GM12878 (cell line): ENCODE data around the gene SMARCC1. TPM values are rescaled to one million over a fixed set of nuclear protein-coding genes. Genes with fewer than 3 reads are reported as not detected.

Experiments used
- ATAC-seq: fragments of 200-7000 bp; cut with Tn5 transposase; 3 replicates; pipeline ENCODE4 v1.9.1; 2020; ENCODE audit warnings: mild to moderate bottlenecking, moderate library complexity
- BruUV-seq: library from RNA; stranded (reverse); fragments of 400-500 nt; replicated peaks from 2 replicates; lab custom pipeline; 2021; lab: Mats Ljungman, UMichigan
- CTCF ChIA-PET: fragments of 300-600 bp; sonication (Branson Sonifier 250); formaldehyde crosslinking; extraction: SDS; loops from one replicate; lab custom pipeline; 2021; ENCODE audit warnings: inconsistent platforms; lab: Yijun Ruan, JAX
- POLR2A ChIA-PET: fragments of 350-600 bp; formaldehyde crosslinking; extraction: SDS; loops from one replicate; lab custom pipeline; 2021; ENCODE audit warnings: inconsistent platforms; lab: Charles Lee
- RAD21 ChIA-PET: fragments of 300-600 bp; sonication (Branson Sonifier 250); formaldehyde crosslinking; loops from one replicate; lab custom pipeline; 2023; ENCODE audit warnings: antibody characterized with exemption; ENCODE audit not compliant: unreplicated experiment; lab: Charles Lee
- SMC1A ChIA-PET: fragments of 300-600 bp; sonication (Branson Sonifier 250); formaldehyde crosslinking; loops from one replicate; lab custom pipeline; 2023; ENCODE audit not compliant: unreplicated experiment, uncharacterized antibody; lab: Charles Lee
- DNase-seq: peaks from one replicate; pipeline ENCODE4 v3.0.0-alpha.2; 2011; ENCODE audit warnings: low read depth, low spot score
- FAIRE-seq: peaks from 3 replicates; lab custom pipeline; 2011; peaks lifted over from hg19 to GRCh38; lab: Jason Lieb, UNC
- H2AFZ ChIP-seq: 2 replicates; pipeline ENCODE4 v1.6.0; 2011; ENCODE audit warnings: low read depth, low read length, control low read depth; ENCODE audit not compliant: control insufficient read depth
- H3K27ac ChIP-seq: 2 replicates; pipeline ENCODE4 v1.5.1; 2011; ENCODE audit warnings: control low read depth; ENCODE audit not compliant: control insufficient read depth, insufficient read depth
- H3K27me3 ChIP-seq, 2 experiments: replicated peaks in 1 of 2; 2 replicates each; pipeline versions ENCODE4 v1.6.0 to v1.6.1; 2011; ENCODE audit warnings: low read length in 1 of 2; ENCODE audit not compliant: control insufficient read depth in 2 of 2, insufficient read depth in 2 of 2
- H3K36me3 ChIP-seq, 2 experiments: 2 replicates each; pipeline ENCODE4 v1.5.1; 2011; ENCODE audit warnings: low read length in 1 of 2; ENCODE audit not compliant: control insufficient read depth in 2 of 2, insufficient read depth in 2 of 2
- H3K4me1 ChIP-seq: 2 replicates; pipeline ENCODE4 v1.6.1; 2011; ENCODE audit warnings: mild to moderate bottlenecking, low read length, moderate library complexity, mixed read lengths; ENCODE audit not compliant: control insufficient read depth, insufficient read depth
- H3K4me2 ChIP-seq: 2 replicates; pipeline ENCODE4 v1.6.0; 2011; ENCODE audit warnings: control low read depth; ENCODE audit not compliant: control insufficient read depth, insufficient read depth
- H3K4me3 ChIP-seq: fragments of 200-600 bp; sonication (generic); 2 replicates; pipeline ENCODE4 v1.5.1; 2016
- H3K79me2 ChIP-seq: 2 replicates; pipeline ENCODE4 v1.6.0; 2011; ENCODE audit warnings: low read length; ENCODE audit not compliant: control insufficient read depth, insufficient read depth
- H3K9ac ChIP-seq: 2 replicates; pipeline ENCODE4 v1.8.0; 2011; ENCODE audit warnings: low read length, control low read depth, mixed read lengths; ENCODE audit not compliant: control insufficient read depth, insufficient read depth
- H3K9me3 ChIP-seq: replicated peaks from 3 replicates; pipeline ENCODE4 v1.5.1; 2011; ENCODE audit warnings: mild to moderate bottlenecking, low read length; ENCODE audit not compliant: control insufficient read depth, insufficient read depth
- H4K20me1 ChIP-seq: 2 replicates; pipeline ENCODE4 v1.6.0; 2011; ENCODE audit not compliant: control insufficient read depth, insufficient read depth
- BRCA1 ChIP-seq: IDR thresholded peaks from 2 replicates; pipeline ENCODE4 v1.6.1; 2011; ENCODE audit warnings: low read depth, low read length, improper control_type of control experiment
- CBFB ChIP-seq: IDR thresholded peaks from 2 replicates; pipeline ENCODE4 v1.6.1; 2016; ENCODE audit warnings: antibody characterized with exemption, low read depth
- CHD1 ChIP-seq: IDR thresholded peaks from 2 replicates; pipeline ENCODE4 v1.6.1; 2012; ENCODE audit warnings: low read depth, low read length, improper control_type of control experiment
- DPF2 ChIP-seq: fragments of 450-650 bp; IDR thresholded peaks from 2 replicates; pipeline ENCODE4 v1.6.1; 2017; ENCODE audit warnings: mild to moderate bottlenecking
- EED ChIP-seq: sonication (generic); IDR thresholded peaks from 2 replicates; pipeline ENCODE4 v1.6.1; 2016; ENCODE audit warnings: antibody characterized with exemption, low read depth
- ETV6 ChIP-seq, 2 experiments: fragments of 450-650 bp in 1 of 2; IDR thresholded peaks in 1 of 2; conservative IDR thresholded peaks in 1 of 2; 2 replicates each; pipeline ENCODE4 v1.6.1; 2014; ENCODE audit warnings: antibody characterized with exemption in 1 of 2, borderline replicate concordance in 1 of 2, low read depth in 1 of 2, mild to moderate bottlenecking in 1 of 2, moderate library complexity in 1 of 2
- GABPA ChIP-seq: IDR thresholded peaks from 2 replicates; pipeline ENCODE4 v1.6.1; 2014; ENCODE audit warnings: antibody characterized with exemption, low read depth, mild to moderate bottlenecking, inconsistent platforms
- MEF2B ChIP-seq: fragments of 450-650 bp; IDR thresholded peaks from 2 replicates; pipeline ENCODE4 v1.6.1; 2018; ENCODE audit warnings: mild to moderate bottlenecking, moderate library complexity; ENCODE audit not compliant: partially characterized antibody, poor library complexity, severe bottlenecking
- NR2C1 ChIP-seq: fragments of 450-650 bp; IDR thresholded peaks from 2 replicates; pipeline ENCODE4 v1.6.1; 2017; ENCODE audit warnings: antibody characterized with exemption, mild to moderate bottlenecking, moderate library complexity
- RAD51 ChIP-seq: fragments of 450-650 bp; IDR thresholded peaks from 2 replicates; pipeline ENCODE4 v1.6.1; 2016; ENCODE audit warnings: moderate library complexity, mild to moderate bottlenecking, inconsistent platforms
- RB1 ChIP-seq: fragments of 450-650 bp; formaldehyde crosslinking; IDR thresholded peaks from 2 replicates; pipeline ENCODE4 v1.6.1; 2017; ENCODE audit warnings: mild to moderate bottlenecking, borderline replicate concordance
- YBX1 ChIP-seq: fragments of 450-650 bp; IDR thresholded peaks from 2 replicates; pipeline ENCODE4 v1.6.1; 2016; ENCODE audit warnings: antibody characterized with exemption
- ZNF207 ChIP-seq: fragments of 450-650 bp; IDR thresholded peaks from 2 replicates; pipeline ENCODE4 v1.6.1; 2014; ENCODE audit warnings: antibody characterized with exemption, mild to moderate bottlenecking, borderline replicate concordance
- WGBS: methylation state at CpG from one replicate; pipeline ENCODE4 v1.1.6; 2016; ENCODE audit warnings: low lambda C conversion rate; ENCODE audit not compliant: insufficient replicate concordance, insufficient coverage; ENCODE audit errors: missing lambda C conversion rate; 5-methylcytosine and 5-hydroxymethylcytosine counted together
- in situ Hi-C: fragments of 300-500 bp; cut with MboI; formaldehyde crosslinking; loops from 9 replicates; pipeline ENCODE4 v1.14.3; 2018; ENCODE audit warnings: mixed read lengths
- intact Hi-C: fragments of 100-400 bp; cut with micrococcal nuclease; formaldehyde crosslinking; loops from one replicate; pipeline ENCODE4 v1.14.2; 2022; ENCODE audit not compliant: unreplicated experiment
- polyA plus RNA-seq, 11 experiments: library from polyadenylated mRNA; depleted of rRNA in 4 of 11; unstranded in 6 of 11; stranded (reverse) in 5 of 11; fragments of >200 nt; fragmentation: Nextera tagmentation in 4 of 11; fragmentation: Illumina TruSeq in 1 of 11; extraction: Ambion mirVana in 4 of 11; extraction: Trizol in 1 of 11; gene quantifications; 1 replicate in 1 of 11; 2 replicates in 10 of 11; pipeline versions ENCODE4 v1.2.1 to v1.2.3, GENCODE V29; 2011 to 2016; ENCODE audit warnings: inconsistent platforms in 2 of 11, missing spikeins in 2 of 11, low read depth in 1 of 11
- total RNA-seq, 4 experiments: library from RNA; depleted of rRNA in 3 of 4; stranded (reverse); fragments of >200 nt in 3 of 4; fragmentation: Illumina TruSeq in 1 of 4; extraction: Trizol in 1 of 4; gene quantifications; 2 replicates each; pipeline versions ENCODE4 v1.2.1 to v1.2.3, GENCODE V29; 2013 to 2021
- TF ChIP-seq, protein P1 (sequence below): fragments of 150-350 bp; IDR thresholded peaks from 2 replicates; pipeline ENCODE4 v1.6.1; 2016; ENCODE audit warnings: low read depth, low read length
- TF ChIP-seq, protein P2 (sequence below): IDR thresholded peaks from 2 replicates; pipeline ENCODE4 v1.6.1; 2011; ENCODE audit warnings: low read depth, mild to moderate bottlenecking, low read length, moderate library complexity, borderline replicate concordance; ENCODE audit errors: extremely low read depth
- TF ChIP-seq, protein P3 (sequence below): fragments of 450-650 bp; IDR thresholded peaks from 2 replicates; pipeline ENCODE4 v1.6.1; 2016; ENCODE audit warnings: mild to moderate bottlenecking
- TF ChIP-seq, protein P4 (sequence below): IDR thresholded peaks from 2 replicates; pipeline ENCODE4 v1.6.1; 2011; ENCODE audit warnings: borderline replicate concordance, low read depth, mild to moderate bottlenecking, moderate library complexity, mixed read lengths, low read length; ENCODE audit not compliant: insufficient read depth; ENCODE audit errors: extremely low read length

The SMARCC1 gene
- total and polyA plus RNA-seq, 10 of the 15 experiments (the other 5 are each of a cell fraction or from before 2014, with no cell fraction given), result 26.6 to 147 (median 57.1) TPM

DNA sequence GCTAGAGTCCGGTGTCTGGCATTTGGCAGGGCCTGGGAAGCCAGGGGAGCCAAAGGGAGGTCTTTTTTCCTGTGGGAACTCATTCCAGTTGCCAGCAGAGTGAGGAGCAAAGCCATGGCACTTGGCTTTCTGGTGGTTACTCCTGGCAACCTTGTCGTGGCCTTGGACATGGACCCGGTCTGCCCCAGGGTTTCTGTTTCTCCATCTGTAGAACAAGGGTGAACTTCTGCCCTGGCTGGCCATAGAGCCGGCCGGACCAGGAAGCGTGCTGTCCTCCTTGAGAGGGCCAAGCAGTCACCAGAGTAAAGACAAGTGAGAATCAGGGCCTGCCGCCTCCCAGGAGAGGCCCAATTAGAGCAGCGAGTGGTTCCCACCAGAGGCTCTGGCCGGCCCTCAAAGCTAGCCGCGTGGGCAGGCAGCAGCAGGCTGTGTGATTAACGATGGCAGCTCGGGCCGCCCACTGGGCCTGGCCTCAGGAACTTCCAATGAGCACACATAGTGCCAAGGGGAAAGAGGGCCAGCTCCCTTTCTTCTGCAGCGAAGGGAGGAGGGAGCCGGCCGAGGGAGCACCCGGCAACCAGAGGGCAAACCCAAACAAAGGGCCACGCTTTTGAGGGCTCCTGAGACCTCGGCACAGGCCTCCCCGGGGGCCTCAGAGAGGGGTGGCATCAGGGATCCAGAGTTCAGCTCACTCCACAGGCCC is 239.1 kb downstream of the SMARCC1 start:
- no peak for DNase-seq
- ChIA-PET SMC1A (interaction anchor here (0.9 kb wide), 1 partner anchor 270 kb away, joined by 3 read pairs; no protein-coding TSS in a partner anchor), POLR2A (no interaction called here), RAD21 (no interaction called here), CTCF (interaction anchor here (0.9 to 1.7 kb wide), 2 partner anchors 13 to 20 kb away, joined by 3 to 4 read pairs; no protein-coding TSS in a partner anchor)
- intact Hi-C loops (no loop called here), in situ Hi-C loops (no loop called here)
- no peak for FAIRE-seq
- Histone ChIP-seq H3K4me1 (no peaks in the 10 kb centered on the region), H3K27me3 (no peaks in the 10 kb centered on the region; a peak in 1 of 4 replicates), H3K79me2 (no peaks in the 10 kb centered on the region), H2AFZ (no peak overlapping the region), H3K27ac (no peak overlapping the region), H3K4me2 (no peak overlapping the region), H3K9me3 (no peaks in the 10 kb centered on the region), H3K36me3 (no peaks in the 10 kb centered on the region), H4K20me1 (no peaks in the 10 kb centered on the region), H3K9ac (no peak overlapping the region), H3K4me3 (no peak overlapping the region)
- no peak for ATAC-seq
- WGBS, result 68% methylated on average over 21 of the region's 21 CpGs
- no TSS peak for BruUV-seq
- TF ChIP-seq CBFB (no peak), GABPA (no peak), MEF2B (no peak), RB1 (no peak), RAD51 (no peak), ETV6 (conservative IDR thresholded peaks at IDR 0.05 in 1 of 2, IDR thresholded peaks at IDR 0.05 in 1 of 2; ENCODE audit: borderline replicate concordance in 1 of 2, low read depth in 1 of 2) (no peak), EED (no peak), DPF2 (no peak), NR2C1 (no peak), YBX1 (no peak), BRCA1 (no peak), ZNF207 (no peak), CHD1 (no peak)
- TF ChIP-seq, protein P1, sequence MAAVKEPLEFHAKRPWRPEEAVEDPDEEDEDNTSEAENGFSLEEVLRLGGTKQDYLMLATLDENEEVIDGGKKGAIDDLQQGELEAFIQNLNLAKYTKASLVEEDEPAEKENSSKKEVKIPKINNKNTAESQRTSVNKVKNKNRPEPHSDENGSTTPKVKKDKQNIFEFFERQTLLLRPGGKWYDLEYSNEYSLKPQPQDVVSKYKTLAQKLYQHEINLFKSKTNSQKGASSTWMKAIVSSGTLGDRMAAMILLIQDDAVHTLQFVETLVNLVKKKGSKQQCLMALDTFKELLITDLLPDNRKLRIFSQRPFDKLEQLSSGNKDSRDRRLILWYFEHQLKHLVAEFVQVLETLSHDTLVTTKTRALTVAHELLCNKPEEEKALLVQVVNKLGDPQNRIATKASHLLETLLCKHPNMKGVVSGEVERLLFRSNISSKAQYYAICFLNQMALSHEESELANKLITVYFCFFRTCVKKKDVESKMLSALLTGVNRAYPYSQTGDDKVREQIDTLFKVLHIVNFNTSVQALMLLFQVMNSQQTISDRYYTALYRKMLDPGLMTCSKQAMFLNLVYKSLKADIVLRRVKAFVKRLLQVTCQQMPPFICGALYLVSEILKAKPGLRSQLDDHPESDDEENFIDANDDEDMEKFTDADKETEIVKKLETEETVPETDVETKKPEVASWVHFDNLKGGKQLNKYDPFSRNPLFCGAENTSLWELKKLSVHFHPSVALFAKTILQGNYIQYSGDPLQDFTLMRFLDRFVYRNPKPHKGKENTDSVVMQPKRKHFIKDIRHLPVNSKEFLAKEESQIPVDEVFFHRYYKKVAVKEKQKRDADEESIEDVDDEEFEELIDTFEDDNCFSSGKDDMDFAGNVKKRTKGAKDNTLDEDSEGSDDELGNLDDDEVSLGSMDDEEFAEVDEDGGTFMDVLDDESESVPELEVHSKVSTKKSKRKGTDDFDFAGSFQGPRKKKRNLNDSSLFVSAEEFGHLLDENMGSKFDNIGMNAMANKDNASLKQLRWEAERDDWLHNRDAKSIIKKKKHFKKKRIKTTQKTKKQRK, result no peak
- TF ChIP-seq, protein P2, sequence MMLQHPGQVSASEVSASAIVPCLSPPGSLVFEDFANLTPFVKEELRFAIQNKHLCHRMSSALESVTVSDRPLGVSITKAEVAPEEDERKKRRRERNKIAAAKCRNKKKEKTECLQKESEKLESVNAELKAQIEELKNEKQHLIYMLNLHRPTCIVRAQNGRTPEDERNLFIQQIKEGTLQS, result no peak
- TF ChIP-seq, protein P3, sequence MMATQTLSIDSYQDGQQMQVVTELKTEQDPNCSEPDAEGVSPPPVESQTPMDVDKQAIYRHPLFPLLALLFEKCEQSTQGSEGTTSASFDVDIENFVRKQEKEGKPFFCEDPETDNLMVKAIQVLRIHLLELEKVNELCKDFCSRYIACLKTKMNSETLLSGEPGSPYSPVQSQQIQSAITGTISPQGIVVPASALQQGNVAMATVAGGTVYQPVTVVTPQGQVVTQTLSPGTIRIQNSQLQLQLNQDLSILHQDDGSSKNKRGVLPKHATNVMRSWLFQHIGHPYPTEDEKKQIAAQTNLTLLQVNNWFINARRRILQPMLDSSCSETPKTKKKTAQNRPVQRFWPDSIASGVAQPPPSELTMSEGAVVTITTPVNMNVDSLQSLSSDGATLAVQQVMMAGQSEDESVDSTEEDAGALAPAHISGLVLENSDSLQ, result no peak
- TF ChIP-seq, protein P4, sequence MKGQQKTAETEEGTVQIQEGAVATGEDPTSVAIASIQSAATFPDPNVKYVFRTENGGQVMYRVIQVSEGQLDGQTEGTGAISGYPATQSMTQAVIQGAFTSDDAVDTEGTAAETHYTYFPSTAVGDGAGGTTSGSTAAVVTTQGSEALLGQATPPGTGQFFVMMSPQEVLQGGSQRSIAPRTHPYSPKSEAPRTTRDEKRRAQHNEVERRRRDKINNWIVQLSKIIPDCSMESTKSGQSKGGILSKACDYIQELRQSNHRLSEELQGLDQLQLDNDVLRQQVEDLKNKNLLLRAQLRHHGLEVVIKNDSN, result no peak
